Chondrocyte (in vitro differentiated cells): ENCODE measurements around the gene TET1. TPM values are rescaled to one million over a fixed set of nuclear protein-coding genes. Genes with fewer than 3 reads are reported as not detected.
"Not testable (repeated sequence)": the region's sequence is repeated elsewhere in the genome, so short reads cannot be mapped to it uniquely, and the experiment has no call there.

Source experiments
- DNase-seq: peaks from one replicate; pipeline ENCODE4 v3.0.0; 2021; ENCODE audit warnings: mixed read lengths, low spot score
- H3K27ac Mint-ChIP-seq: one replicate; pipeline ENCODE4 v1.8.0; 2021; ENCODE audit warnings: mild to moderate bottlenecking, moderate library complexity, mixed read lengths; ENCODE audit not compliant: unreplicated experiment
- H3K27me3 Mint-ChIP-seq: 2 replicates; pipeline ENCODE4 v1.8.0; 2021; ENCODE audit warnings: low read depth, mixed read lengths
- H3K36me3 Mint-ChIP-seq: 2 replicates; pipeline ENCODE4 v1.8.0; 2021; ENCODE audit warnings: low read depth, mixed read lengths
- H3K4me1 Mint-ChIP-seq: 2 replicates; pipeline ENCODE4 v1.8.0; 2021; ENCODE audit warnings: low read depth, mild to moderate bottlenecking, mixed read lengths
- H3K4me3 Mint-ChIP-seq: one replicate; pipeline ENCODE4 v1.8.0; 2021; ENCODE audit warnings: mild to moderate bottlenecking, moderate library complexity, mixed read lengths; ENCODE audit not compliant: unreplicated experiment
- H3K9me3 Mint-ChIP-seq: 2 replicates; pipeline ENCODE4 v1.8.0; 2021; ENCODE audit warnings: low read depth, mixed read lengths
- total RNA-seq: library from RNA; stranded (reverse); gene quantifications from 3 replicates; pipeline ENCODE4 v1.2.1, GENCODE V29; 2021
- TF ChIP-seq, protein P1 (sequence below): fragments of 200-600 bp; sonication (generic); IDR thresholded peaks from 2 replicates; pipeline ENCODE4 v1.5.0; 2021; ENCODE audit warnings: antibody characterized with exemption, mild to moderate bottlenecking, moderate library complexity

Gene TET1
- total RNA-seq, 1 donor from 2014 or later, result 9.7 TPM

DNA sequence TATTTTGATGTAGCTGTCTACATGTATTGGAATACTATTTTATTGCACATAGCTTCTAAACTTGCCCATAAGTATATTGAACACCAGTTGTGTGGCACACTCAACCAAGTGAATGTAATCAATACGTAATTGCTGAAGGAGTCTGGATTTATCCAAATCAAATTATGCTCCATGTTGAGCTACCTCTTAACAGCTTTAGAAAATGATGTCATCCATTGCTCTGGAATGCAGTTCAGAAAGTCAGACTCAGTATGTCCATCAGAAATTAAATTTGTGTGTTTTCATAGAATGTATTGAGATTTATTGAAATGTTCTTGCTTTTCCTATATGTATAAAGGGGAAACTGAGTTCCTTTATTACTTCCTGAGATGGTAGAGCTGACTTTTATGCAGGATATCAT is 135.9 kb downstream of the TET1 start:
- no peak for DNase-seq
- no peak overlapping the region for H3K27ac Mint-ChIP-seq
- peaks cover 11% of the 10 kb centered on the region for H3K36me3 Mint-ChIP-seq
- H3K27me3 Mint-ChIP-seq, result no peaks in the 10 kb centered on the region
- H3K4me1 Mint-ChIP-seq, result peaks cover 22% of the 10 kb centered on the region
- no peaks in the 10 kb centered on the region for H3K9me3 Mint-ChIP-seq
- TF ChIP-seq, protein P1, sequence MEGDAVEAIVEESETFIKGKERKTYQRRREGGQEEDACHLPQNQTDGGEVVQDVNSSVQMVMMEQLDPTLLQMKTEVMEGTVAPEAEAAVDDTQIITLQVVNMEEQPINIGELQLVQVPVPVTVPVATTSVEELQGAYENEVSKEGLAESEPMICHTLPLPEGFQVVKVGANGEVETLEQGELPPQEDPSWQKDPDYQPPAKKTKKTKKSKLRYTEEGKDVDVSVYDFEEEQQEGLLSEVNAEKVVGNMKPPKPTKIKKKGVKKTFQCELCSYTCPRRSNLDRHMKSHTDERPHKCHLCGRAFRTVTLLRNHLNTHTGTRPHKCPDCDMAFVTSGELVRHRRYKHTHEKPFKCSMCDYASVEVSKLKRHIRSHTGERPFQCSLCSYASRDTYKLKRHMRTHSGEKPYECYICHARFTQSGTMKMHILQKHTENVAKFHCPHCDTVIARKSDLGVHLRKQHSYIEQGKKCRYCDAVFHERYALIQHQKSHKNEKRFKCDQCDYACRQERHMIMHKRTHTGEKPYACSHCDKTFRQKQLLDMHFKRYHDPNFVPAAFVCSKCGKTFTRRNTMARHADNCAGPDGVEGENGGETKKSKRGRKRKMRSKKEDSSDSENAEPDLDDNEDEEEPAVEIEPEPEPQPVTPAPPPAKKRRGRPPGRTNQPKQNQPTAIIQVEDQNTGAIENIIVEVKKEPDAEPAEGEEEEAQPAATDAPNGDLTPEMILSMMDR, result no peak
- no peak overlapping the region for H3K4me3 Mint-ChIP-seq

DNA sequence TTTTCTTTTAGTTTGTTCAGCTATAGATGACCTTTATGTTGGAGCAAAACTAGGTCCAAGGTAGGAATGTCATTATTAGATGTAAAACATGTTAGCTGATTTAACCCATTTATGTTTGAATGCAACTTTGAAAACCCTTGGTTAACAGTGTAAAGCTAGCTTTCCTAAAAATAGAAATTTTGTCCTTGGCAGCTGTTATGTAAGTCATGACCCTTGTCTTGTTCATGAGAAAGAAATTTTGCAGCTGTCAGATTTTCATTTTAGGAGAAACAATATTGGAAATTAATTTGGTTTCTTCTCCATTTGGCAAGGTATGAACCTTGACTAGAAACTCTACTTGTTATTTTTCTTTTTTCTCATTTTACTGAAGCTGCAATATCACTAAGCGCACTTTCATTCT is 137.0 kb downstream of the TET1 start:
- Mint-ChIP-seq H3K9me3 (no peaks in the 10 kb centered on the region), H3K27me3 (no peaks in the 10 kb centered on the region), H3K4me3 (no peak overlapping the region), H3K4me1 (peaks cover 22% of the 10 kb centered on the region), H3K27ac (no peak overlapping the region), H3K36me3 (peaks cover 3% of the 10 kb centered on the region)
- TF ChIP-seq, protein P1, result no peak
- DNase-seq, result no peak

DNA sequence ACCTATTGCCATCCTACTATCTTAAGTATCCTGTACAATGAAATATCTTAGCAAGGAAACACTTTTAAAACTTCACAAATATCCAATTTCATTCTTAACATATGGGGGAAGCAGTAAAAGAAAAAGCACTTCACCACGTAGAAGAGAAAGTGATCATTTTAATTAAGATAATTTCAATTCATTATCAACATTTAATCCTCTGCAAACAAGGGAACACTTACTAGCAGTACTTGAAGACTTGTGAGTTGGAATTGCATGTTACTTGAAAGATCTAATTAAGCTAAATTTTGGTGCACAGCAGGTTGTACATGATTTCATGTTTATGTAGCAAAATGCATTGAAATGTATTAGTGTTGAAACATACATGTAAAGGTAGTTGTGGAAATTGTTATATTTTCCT is 140.1 kb downstream of the TET1 start:
- Mint-ChIP-seq H3K9me3 (no peaks in the 10 kb centered on the region), H3K27ac (no peak overlapping the region), H3K4me3 (no peak overlapping the region), H3K27me3 (no peaks in the 10 kb centered on the region), H3K4me1 (peaks cover 22% of the 10 kb centered on the region), H3K36me3 (no peaks in the 10 kb centered on the region)
- no peak for DNase-seq
- TF ChIP-seq, protein P1, result no peak

DNA sequence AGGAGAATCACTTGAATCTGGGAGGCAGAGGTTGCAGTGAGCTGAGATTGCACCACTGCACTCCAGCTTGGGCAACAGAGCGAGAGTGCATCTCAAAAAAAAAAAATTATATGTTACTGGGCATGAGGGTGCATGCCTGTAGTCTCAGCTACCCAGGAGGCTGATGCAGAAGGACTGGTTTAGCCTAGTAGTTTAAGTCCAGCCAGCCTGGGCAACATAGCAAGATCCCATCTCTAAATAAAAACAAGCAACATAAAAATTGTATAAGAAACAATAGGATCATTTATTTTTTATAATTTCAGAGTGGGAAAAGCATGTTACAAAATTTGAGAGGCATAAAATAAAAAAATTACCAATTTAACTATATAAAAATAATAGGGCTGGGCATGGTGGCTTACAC is 145.4 kb downstream of the TET1 start:
- no peaks in the 10 kb centered on the region for H3K9me3 Mint-ChIP-seq
- H3K36me3 Mint-ChIP-seq, result no peaks in the 10 kb centered on the region
- TF ChIP-seq, protein P1, result no peak
- no peak overlapping the region for H3K4me3 Mint-ChIP-seq
- no peaks in the 10 kb centered on the region for H3K27me3 Mint-ChIP-seq
- no peaks in the 10 kb centered on the region for H3K4me1 Mint-ChIP-seq
- DNase-seq, result no peak
- no peak overlapping the region for H3K27ac Mint-ChIP-seq

DNA sequence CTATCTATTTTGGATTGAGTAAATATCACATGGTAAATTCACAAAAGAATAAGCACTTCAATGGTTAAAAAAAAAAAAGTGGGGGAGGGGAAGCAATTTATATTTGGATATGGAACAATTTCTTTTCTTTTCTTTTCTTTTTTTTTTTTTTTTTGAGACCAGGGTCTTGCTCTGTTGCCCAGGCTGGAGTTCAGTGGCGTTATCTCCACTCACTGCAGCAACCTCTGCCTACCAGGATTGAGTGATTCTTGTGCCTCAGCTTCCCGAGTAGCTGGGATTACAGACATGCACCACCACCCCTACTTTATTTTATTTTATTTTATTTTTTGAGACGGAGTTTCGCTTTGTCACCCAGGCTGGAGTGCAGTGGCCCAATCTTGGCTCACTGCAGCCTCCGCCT is 148.8 kb downstream of the TET1 start:
- DNase-seq, H3K36me3 Mint-ChIP-seq, H3K4me3 Mint-ChIP-seq: not testable (repeated sequence)

DNA sequence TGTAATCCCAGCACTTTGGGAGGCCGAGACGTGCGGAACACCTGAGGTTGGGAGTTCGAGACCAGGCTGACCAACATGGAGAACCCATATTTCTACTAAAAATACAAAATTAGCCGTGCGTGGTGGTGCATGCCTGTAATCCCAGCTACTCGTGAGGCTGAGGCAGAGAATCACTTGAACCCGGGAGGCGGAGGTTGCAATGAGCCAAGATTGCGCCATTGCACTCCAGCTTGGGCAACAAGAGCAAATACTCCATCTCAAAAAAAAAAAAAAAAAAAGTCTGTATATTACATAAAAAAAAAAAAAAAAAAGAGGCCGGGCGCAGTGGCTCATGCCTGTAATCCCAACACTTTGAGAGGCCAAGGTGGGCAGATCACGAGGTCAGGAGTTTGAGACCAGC is 152.9 kb downstream of the TET1 start:
- H3K27ac Mint-ChIP-seq, H3K4me3 Mint-ChIP-seq: not testable (repeated sequence)

More for the DNA sequence above, 148.8 kb downstream of the TET1 start:
- H3K9me3 Mint-ChIP-seq, H3K27me3 Mint-ChIP-seq, H3K4me1 Mint-ChIP-seq, H3K27ac Mint-ChIP-seq: not testable (repeated sequence)

More for the DNA sequence above, 152.9 kb downstream of the TET1 start:
- H3K27me3 Mint-ChIP-seq, H3K9me3 Mint-ChIP-seq, H3K4me1 Mint-ChIP-seq, H3K36me3 Mint-ChIP-seq, DNase-seq: not testable (repeated sequence)
